PC-9 (cell line): Measurements from ENCODE around the gene USP31. TPM values are rescaled to one million over a fixed set of nuclear protein-coding genes. Genes with fewer than 3 reads are reported as not detected.

Experiments used
- BruUV-seq: library from RNA; stranded (reverse); fragments of 400-500 nt; replicated peaks from 2 replicates; lab custom pipeline; 2021; lab: Mats Ljungman, UMichigan
- CTCF ChIA-PET: fragments of 300-600 bp; sonication (Branson Sonifier 250); formaldehyde crosslinking; loops from one replicate; lab custom pipeline; 2022; ENCODE audit warnings: antibody characterized with exemption; lab: Charles Lee
- POLR2A ChIA-PET: fragments of 300-600 bp; sonication (Branson Sonifier 250); formaldehyde crosslinking; loops from one replicate; lab custom pipeline; 2022; ENCODE audit warnings: antibody characterized with exemption; ENCODE audit not compliant: unreplicated experiment; lab: Charles Lee
- DNase-seq, 2 experiments: peaks; one replicate each; pipeline versions ENCODE4 v3.0.0 to v3.0.0-alpha.2; 2015 to 2022; ENCODE audit warnings: mixed read lengths in 1 of 2
- H2AFZ ChIP-seq: fragments of 200-600 bp; sonication (generic); 2 replicates; pipeline ENCODE4 v1.8.1; 2017; ENCODE audit warnings: antibody characterized with exemption
- H3F3A ChIP-seq: fragments of 200-600 bp; sonication (generic); 2 replicates; pipeline ENCODE4 v1.8.1; 2017; ENCODE audit warnings: antibody characterized with exemption, mild to moderate bottlenecking, low read depth; ENCODE audit not compliant: insufficient read depth
- H3K27ac ChIP-seq: fragments of 200-600 bp; sonication (generic); 2 replicates; pipeline ENCODE4 v1.6.1; 2016; ENCODE audit warnings: mixed run types
- H3K27me3 ChIP-seq: fragments of 200-600 bp; sonication (generic); 2 replicates; pipeline ENCODE4 v1.6.1; 2016; ENCODE audit warnings: low read depth, mixed run types; ENCODE audit not compliant: insufficient read depth
- H3K36me3 ChIP-seq: fragments of 200-600 bp; sonication (generic); 2 replicates; pipeline ENCODE4 v1.6.1; 2016; ENCODE audit warnings: low read depth, mixed run types
- H3K4me1 ChIP-seq: fragments of 200-600 bp; sonication (generic); replicated peaks from 2 replicates; pipeline ENCODE4 v1.6.1; 2016; ENCODE audit warnings: mixed run types; ENCODE audit not compliant: insufficient read depth
- H3K4me2 ChIP-seq: fragments of 200-600 bp; sonication (generic); 2 replicates; pipeline ENCODE4 v1.6.1; 2017; ENCODE audit warnings: mixed run types
- H3K4me3 ChIP-seq: fragments of 200-600 bp; sonication (generic); 2 replicates; pipeline ENCODE4 v1.6.1; 2016; ENCODE audit warnings: mixed run types
- H3K79me2 ChIP-seq: fragments of 200-600 bp; sonication (generic); 2 replicates; pipeline ENCODE4 v1.6.1; 2017; ENCODE audit warnings: low read depth, mixed run types
- H3K9me2 ChIP-seq: fragments of 200-600 bp; sonication (generic); 2 replicates; pipeline ENCODE4 v1.8.1; 2017; ENCODE audit warnings: mild to moderate bottlenecking; ENCODE audit not compliant: insufficient read depth
- H3K9me3 ChIP-seq: fragments of 200-600 bp; sonication (generic); 2 replicates; pipeline ENCODE4 v1.8.1; 2016; ENCODE audit warnings: low read depth; ENCODE audit not compliant: insufficient read depth
- H4K20me1 ChIP-seq: fragments of 200-600 bp; sonication (generic); 2 replicates; pipeline ENCODE4 v1.8.1; 2017; ENCODE audit not compliant: insufficient read depth
- CTCF ChIP-seq: fragments of 200-600 bp; sonication (generic); conservative IDR thresholded peaks from 2 replicates; pipeline ENCODE4 v1.6.1; 2017; ENCODE audit warnings: mixed run types, antibody characterized with exemption, mild to moderate bottlenecking, moderate library complexity
- EZH2 ChIP-seq: fragments of 200-600 bp; sonication (generic); IDR thresholded peaks from 2 replicates; pipeline ENCODE4 v1.8.0; 2017; ENCODE audit warnings: antibody characterized with exemption, low read depth
- intact Hi-C: fragments of 100-400 bp; cut with micrococcal nuclease; formaldehyde crosslinking; loops from one replicate; pipeline ENCODE4 v1.10.0; 2022; ENCODE audit not compliant: unreplicated experiment
- total RNA-seq: library from RNA; stranded (reverse); gene quantifications from 2 replicates; pipeline ENCODE4 v1.2.3, GENCODE V29; 2021

USP31 gene
- total RNA-seq, 1 experiment from 2014 or later = 12.1 TPM

- BruUV-seq = no TSS peak
- Histone ChIP-seq H3K36me3 (peaks cover 5% of the 10 kb centered on the region; the same call in 1 of the 2 replicates), H3K27me3 (no peaks in the 10 kb centered on the region), H3K4me2 (no peak overlapping the region), H3F3A (no peaks in the 10 kb centered on the region), H4K20me1 (no peaks in the 10 kb centered on the region), H3K4me1 (no peaks in the 10 kb centered on the region), H3K4me3 (no peak overlapping the region), H3K9me2 (no peaks in the 10 kb centered on the region), H3K79me2 (no peaks in the 10 kb centered on the region), H3K9me3 (no peaks in the 10 kb centered on the region), H3K27ac (no peak overlapping the region), H2AFZ (no peak overlapping the region)
- DNase-seq = peak in 1 of 2 experiments; percentile 31
- ChIA-PET CTCF (interaction anchor here (0.6 kb wide), 1 partner anchor 380 kb away, joined by 6 read pairs; no protein-coding TSS in a partner anchor), POLR2A (no interaction called here)
- intact Hi-C loops = no loop called here
- TF ChIP-seq CTCF (no peak), EZH2 (no peak)
Measured at GRCh38 chr16:23072084-23072599, 77.1 kb downstream of the USP31 start.

- TF ChIP-seq EZH2 (no peak), CTCF (no peak)
- H3K9me2 ChIP-seq = no peaks in the 10 kb centered on the region
- no peaks in the 10 kb centered on the region for H3K9me3 ChIP-seq
- no peak overlapping the region for H2AFZ ChIP-seq
- H3K4me2 ChIP-seq = no peak overlapping the region
- no peaks in the 10 kb centered on the region for H3K4me1 ChIP-seq
- intact Hi-C loops = no loop called here
- no TSS peak for BruUV-seq
- CTCF ChIA-PET = interaction anchor here (0.6 kb wide), 1 partner anchor 379 kb away, joined by 6 read pairs; no protein-coding TSS in a partner anchor
- H3F3A ChIP-seq = no peaks in the 10 kb centered on the region
- DNase-seq = no peak
- POLR2A ChIA-PET = interaction anchor here (0.6 kb wide), 1 partner anchor 284 kb away, joined by 3 read pairs; no protein-coding TSS in a partner anchor
- peaks cover 5% of the 10 kb centered on the region; the same call in 1 of the 2 replicates for H3K36me3 ChIP-seq
- no peak overlapping the region for H3K27ac ChIP-seq
- no peak overlapping the region for H3K4me3 ChIP-seq
- H4K20me1 ChIP-seq = no peaks in the 10 kb centered on the region
- no peaks in the 10 kb centered on the region for H3K79me2 ChIP-seq
- no peaks in the 10 kb centered on the region for H3K27me3 ChIP-seq
Measured at GRCh38 chr16:23071196-23072083, 77.8 kb downstream of the USP31 start.

- H3K36me3 ChIP-seq = peaks cover 5% of the 10 kb centered on the region; the same call in 1 of the 2 replicates
Measured at GRCh38 chr16:23069844-23070243, 79.4 kb downstream of the USP31 start.

More at GRCh38 chr16:23069844-23070243, 79.4 kb downstream of the USP31 start:
- no peak for DNase-seq
- Histone ChIP-seq H3K79me2 (no peaks in the 10 kb centered on the region), H3K27me3 (no peaks in the 10 kb centered on the region), H4K20me1 (no peaks in the 10 kb centered on the region), H3K4me3 (no peak overlapping the region), H3K4me2 (no peak overlapping the region), H3K9me2 (no peaks in the 10 kb centered on the region), H3F3A (no peaks in the 10 kb centered on the region), H3K27ac (no peak overlapping the region), H3K4me1 (no peaks in the 10 kb centered on the region), H3K9me3 (no peaks in the 10 kb centered on the region), H2AFZ (no peak overlapping the region)
- TF ChIP-seq CTCF (no peak), EZH2 (no peak)
- ChIA-PET POLR2A (interaction anchor here (0.6 kb wide), 1 partner anchor 1439 kb away, joined by 8 read pairs; no protein-coding TSS in a partner anchor), CTCF (no interaction called here)
- intact Hi-C loops = no loop called here
- no TSS peak for BruUV-seq
